Measurements from ENCODE around the gene MAPK9.
"Not testable (repeated sequence)": the region's sequence is repeated elsewhere in the genome, so short reads cannot be mapped to it uniquely, and the experiment has no call there.

The MAPK9 gene

DNA sequence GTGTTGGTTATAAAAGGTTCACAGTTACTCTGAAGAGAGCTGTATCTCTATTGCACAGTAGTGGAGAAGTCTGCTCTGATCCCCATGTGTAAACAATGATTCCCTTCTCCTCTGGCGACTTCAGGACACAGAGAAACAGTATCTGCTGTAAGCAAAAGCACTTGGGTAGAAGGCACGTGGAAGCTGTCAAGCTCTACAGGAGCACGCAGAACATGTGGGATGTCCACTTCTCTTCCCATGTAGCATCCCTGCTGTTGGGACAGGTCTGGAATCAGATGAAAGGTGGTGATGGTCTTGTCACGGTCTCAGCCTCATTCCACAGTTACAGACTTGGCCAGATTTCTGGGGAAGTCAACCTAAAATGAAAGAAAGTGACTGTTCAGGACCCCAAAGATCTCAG, 9.4 kb upstream of the MAPK9 start:
- TF ChIP-seq, protein P1, sequence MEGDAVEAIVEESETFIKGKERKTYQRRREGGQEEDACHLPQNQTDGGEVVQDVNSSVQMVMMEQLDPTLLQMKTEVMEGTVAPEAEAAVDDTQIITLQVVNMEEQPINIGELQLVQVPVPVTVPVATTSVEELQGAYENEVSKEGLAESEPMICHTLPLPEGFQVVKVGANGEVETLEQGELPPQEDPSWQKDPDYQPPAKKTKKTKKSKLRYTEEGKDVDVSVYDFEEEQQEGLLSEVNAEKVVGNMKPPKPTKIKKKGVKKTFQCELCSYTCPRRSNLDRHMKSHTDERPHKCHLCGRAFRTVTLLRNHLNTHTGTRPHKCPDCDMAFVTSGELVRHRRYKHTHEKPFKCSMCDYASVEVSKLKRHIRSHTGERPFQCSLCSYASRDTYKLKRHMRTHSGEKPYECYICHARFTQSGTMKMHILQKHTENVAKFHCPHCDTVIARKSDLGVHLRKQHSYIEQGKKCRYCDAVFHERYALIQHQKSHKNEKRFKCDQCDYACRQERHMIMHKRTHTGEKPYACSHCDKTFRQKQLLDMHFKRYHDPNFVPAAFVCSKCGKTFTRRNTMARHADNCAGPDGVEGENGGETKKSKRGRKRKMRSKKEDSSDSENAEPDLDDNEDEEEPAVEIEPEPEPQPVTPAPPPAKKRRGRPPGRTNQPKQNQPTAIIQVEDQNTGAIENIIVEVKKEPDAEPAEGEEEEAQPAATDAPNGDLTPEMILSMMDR (IDR thresholded peaks at IDR 0.05; ENCODE audit: low read depth, low read length), result no peak
- DNase-seq (ENCODE audit: extremely low read depth, low read depth), result no peak

DNA sequence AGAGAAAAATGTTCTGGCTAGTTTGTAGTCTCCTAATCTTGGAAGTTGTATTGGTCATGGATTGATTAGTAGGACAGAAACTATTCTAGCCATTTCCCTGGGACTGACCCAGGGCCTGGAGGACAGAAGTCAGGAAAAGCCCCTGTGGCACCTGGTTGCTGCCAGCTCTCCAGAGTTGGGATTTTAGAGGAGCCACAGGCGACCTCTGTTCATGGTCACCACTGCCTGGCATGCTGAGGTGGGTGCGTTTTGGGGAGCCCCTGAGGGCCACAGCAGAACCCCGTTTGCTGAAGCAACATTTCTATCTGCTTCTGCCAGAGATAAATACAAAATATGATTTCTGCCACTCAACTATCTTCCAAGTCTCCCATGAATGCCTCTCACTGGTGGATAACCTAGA, 7.6 kb upstream of the MAPK9 start:
- DNase-seq (ENCODE audit: extremely low read depth, low read depth), result no peak
- TF ChIP-seq, protein P1 (IDR thresholded peaks at IDR 0.05; ENCODE audit: low read depth, low read length), result no peak

- DNase-seq (ENCODE audit: extremely low read depth, low read depth), result not testable (repeated sequence)
These were observed 7.1 kb upstream of the MAPK9 start for GRCh38 chr5:180299014-180299413.

DNA sequence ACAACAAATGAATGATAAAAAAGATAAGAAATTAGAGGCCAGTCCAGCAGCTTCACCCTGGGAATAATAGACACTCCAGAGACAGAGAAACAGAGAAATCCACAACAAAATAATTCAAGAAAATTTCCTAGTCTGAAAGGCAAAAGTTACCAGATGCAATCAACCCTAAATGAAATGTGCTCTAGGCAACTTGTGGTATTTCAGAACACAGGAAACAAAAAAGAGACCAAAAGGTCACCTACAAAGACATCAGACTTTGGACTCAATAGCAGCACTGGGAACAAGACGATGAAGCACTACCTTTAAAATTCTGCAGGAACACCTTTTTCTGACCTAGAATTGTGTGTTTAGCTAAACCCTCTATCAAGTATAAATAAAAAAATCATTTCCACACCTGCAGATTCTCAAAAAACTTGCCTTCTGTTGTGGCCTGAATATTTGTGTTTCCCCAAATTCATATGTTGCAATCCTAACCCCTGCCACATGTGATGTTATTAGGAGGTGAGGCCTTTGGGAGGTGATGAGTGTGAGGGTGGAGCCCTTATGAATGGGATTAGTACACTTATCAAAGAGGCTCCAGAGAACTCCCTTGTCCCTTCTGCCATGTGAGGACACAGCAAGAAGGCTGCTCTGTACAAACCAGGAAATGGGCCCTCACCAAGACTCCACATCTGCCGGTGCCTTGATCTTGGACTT, 5.9 kb upstream of the MAPK9 start:
- DNase-seq (ENCODE audit: extremely low read depth, low read depth), result no peak
- TF ChIP-seq, protein P1 (IDR thresholded peaks at IDR 0.05; ENCODE audit: low read depth, low read length), result no peak

GRCh38 chr5:180296771-180297170, 4.9 kb upstream of the MAPK9 start:
- no peak for DNase-seq (ENCODE audit: extremely low read depth, low read depth)
- TF ChIP-seq, protein P1 (IDR thresholded peaks at IDR 0.05; ENCODE audit: low read depth, low read length), result no peak

- TF ChIP-seq, protein P1 (IDR thresholded peaks at IDR 0.05; ENCODE audit: low read depth, low read length), result no peak
- no peak for DNase-seq (ENCODE audit: extremely low read depth, low read depth)
These were observed 3.2 kb upstream of the MAPK9 start for GRCh38 chr5:180294913-180295555.

DNA sequence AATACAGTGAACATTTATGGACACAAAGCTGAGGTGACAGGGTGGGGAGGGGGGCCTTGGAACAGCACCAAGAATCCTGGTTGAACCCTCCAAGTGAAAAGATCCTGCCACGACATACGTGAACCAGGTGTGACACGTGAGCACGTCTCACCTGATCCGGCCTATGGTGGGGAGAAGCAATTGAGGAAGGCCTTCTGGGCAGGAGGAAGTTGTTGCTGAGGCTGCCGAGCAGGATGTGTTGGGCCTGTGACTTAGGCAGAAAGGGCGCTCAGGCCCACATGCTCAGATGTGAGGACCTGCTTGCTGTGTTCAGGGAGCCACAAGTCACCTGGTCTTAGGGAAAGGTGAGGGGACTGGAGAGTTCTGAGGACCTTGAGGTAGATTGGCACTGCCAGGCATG, 2.5 kb upstream of the MAPK9 start:
- TF ChIP-seq, protein P1 (IDR thresholded peaks at IDR 0.05; ENCODE audit: low read depth, low read length), result no peak
- DNase-seq (ENCODE audit: extremely low read depth, low read depth), result no peak

Measured in AG09319 (cell line).